Muscle layer of duodenum (tissue), 2 donors: Measurements from ENCODE around the gene MRAS.

Experiments
- H3K27ac ChIP-seq: one replicate; pipeline ENCODE4 v1.7.0; 2013; ENCODE audit warnings: mild to moderate bottlenecking, low read length
- H3K27me3 ChIP-seq: one replicate; pipeline ENCODE4 v1.7.0; 2013; ENCODE audit warnings: low read depth, mild to moderate bottlenecking, control low read depth, low read length
- H3K36me3 ChIP-seq, 2 donors: one replicate each; pipeline ENCODE4 v1.7.0; 2013; ENCODE audit warnings: low read length in 2 of 2, control low read depth in 1 of 2, mild to moderate bottlenecking in 1 of 2; ENCODE audit not compliant: insufficient read depth in 2 of 2, control insufficient read depth in 1 of 2
- H3K4me1 ChIP-seq, 2 donors: one replicate each; pipeline ENCODE4 v1.7.0; 2013; ENCODE audit warnings: low read length in 2 of 2, mild to moderate bottlenecking in 2 of 2, control low read depth in 1 of 2, moderate library complexity in 1 of 2; ENCODE audit not compliant: insufficient read depth in 2 of 2, control insufficient read depth in 1 of 2
- H3K4me3 ChIP-seq, 2 donors: one replicate each; pipeline ENCODE4 v1.7.0; 2013; ENCODE audit warnings: low read length in 2 of 2, low read depth in 1 of 2, mild to moderate bottlenecking in 1 of 2
- H3K9me3 ChIP-seq, 2 donors: one replicate each; pipeline ENCODE4 v1.7.0; 2013; ENCODE audit warnings: low read length in 2 of 2, control low read depth in 1 of 2, mild to moderate bottlenecking in 1 of 2; ENCODE audit not compliant: control insufficient read depth in 1 of 2
- donor health status: healthy.

Gene MRAS

GRCh38 chr3:138378990-138379389 lies 30.6 kb downstream of the MRAS start:
- no peaks in the 10 kb centered on the region for H3K9me3 ChIP-seq
- no peak overlapping the region for H3K27ac ChIP-seq
- H3K4me1 ChIP-seq = peaks cover 0 to 22% of the 10 kb centered on the region in 2 donors
- no peaks in the 10 kb centered on the region for H3K27me3 ChIP-seq
- no peak overlapping the region for H3K4me3 ChIP-seq
- peaks cover 0 to 5% of the 10 kb centered on the region in 2 donors for H3K36me3 ChIP-seq

- Histone ChIP-seq H3K9me3 (no peaks in the 10 kb centered on the region), H3K4me1 (peaks cover 0 to 22% of the 10 kb centered on the region in 2 donors), H3K27ac (peak overlapping the region; percentile 32), H3K36me3 (peaks cover 0 to 5% of the 10 kb centered on the region in 2 donors), H3K27me3 (no peaks in the 10 kb centered on the region), H3K4me3 (no peak overlapping the region)
Measured at GRCh38 chr3:138381413-138381901, 33.1 kb downstream of the MRAS start.

GRCh38 chr3:138381950-138382715 lies 33.8 kb downstream of the MRAS start:
- Histone ChIP-seq H3K36me3 (peaks cover 0 to 5% of the 10 kb centered on the region in 2 donors), H3K27ac (peak overlapping the region; percentile 32), H3K9me3 (no peaks in the 10 kb centered on the region), H3K27me3 (no peaks in the 10 kb centered on the region), H3K4me1 (peaks cover 0 to 22% of the 10 kb centered on the region in 2 donors), H3K4me3 (no peak overlapping the region)

- H3K27ac ChIP-seq = no peak overlapping the region
- H3K27me3 ChIP-seq = no peaks in the 10 kb centered on the region
- no peaks in the 10 kb centered on the region for H3K9me3 ChIP-seq
Measured at GRCh38 chr3:138383715-138384465, 35.5 kb downstream of the MRAS start.

GRCh38 chr3:138384531-138384930 lies 36.2 kb downstream of the MRAS start:
- no peaks in the 10 kb centered on the region for H3K36me3 ChIP-seq
- no peak overlapping the region for H3K4me3 ChIP-seq
- no peaks in the 10 kb centered on the region for H3K9me3 ChIP-seq
- H3K27ac ChIP-seq = no peak overlapping the region
- H3K4me1 ChIP-seq = peaks cover 0 to 24% of the 10 kb centered on the region in 2 donors
- no peaks in the 10 kb centered on the region for H3K27me3 ChIP-seq

More at GRCh38 chr3:138383715-138384465, 35.5 kb downstream of the MRAS start:
- Histone ChIP-seq H3K36me3 (no peaks in the 10 kb centered on the region), H3K4me3 (no peak overlapping the region), H3K4me1 (peaks cover 0 to 22% of the 10 kb centered on the region in 2 donors)

- Histone ChIP-seq H3K27me3 (no peaks in the 10 kb centered on the region), H3K9me3 (no peaks in the 10 kb centered on the region), H3K36me3 (no peaks in the 10 kb centered on the region), H3K27ac (no peak overlapping the region), H3K4me3 (no peak overlapping the region), H3K4me1 (peaks cover 0 to 28% of the 10 kb centered on the region in 2 donors)
Measured at GRCh38 chr3:138384976-138385375, 36.6 kb downstream of the MRAS start.

GRCh38 chr3:138389144-138389601 lies 40.8 kb downstream of the MRAS start:
- Histone ChIP-seq H3K27ac (no peak overlapping the region), H3K36me3 (no peaks in the 10 kb centered on the region), H3K4me1 (peaks cover 0 to 15% of the 10 kb centered on the region in 2 donors)

GRCh38 chr3:138389841-138390581 lies 41.6 kb downstream of the MRAS start:
- Histone ChIP-seq H3K4me1 (peaks cover 0 to 15% of the 10 kb centered on the region in 2 donors), H3K27ac (no peak overlapping the region), H3K4me3 (no peak overlapping the region), H3K27me3 (no peaks in the 10 kb centered on the region), H3K36me3 (no peaks in the 10 kb centered on the region), H3K9me3 (no peaks in the 10 kb centered on the region)

More at GRCh38 chr3:138389144-138389601, 40.8 kb downstream of the MRAS start:
- H3K4me3 ChIP-seq = no peak overlapping the region
- no peaks in the 10 kb centered on the region for H3K27me3 ChIP-seq
- H3K9me3 ChIP-seq = no peaks in the 10 kb centered on the region

- H3K4me3 ChIP-seq = no peak overlapping the region
- H3K27me3 ChIP-seq = no peaks in the 10 kb centered on the region
Measured at GRCh38 chr3:138390582-138390932, 42.2 kb downstream of the MRAS start.

GRCh38 chr3:138394156-138394555 lies 45.8 kb downstream of the MRAS start:
- no peaks in the 10 kb centered on the region for H3K36me3 ChIP-seq
- peaks cover 0 to 15% of the 10 kb centered on the region in 2 donors for H3K4me1 ChIP-seq
- H3K4me3 ChIP-seq = no peak overlapping the region
- no peaks in the 10 kb centered on the region for H3K9me3 ChIP-seq
- no peak overlapping the region for H3K27ac ChIP-seq
- H3K27me3 ChIP-seq = no peaks in the 10 kb centered on the region

More at GRCh38 chr3:138390582-138390932, 42.2 kb downstream of the MRAS start:
- no peaks in the 10 kb centered on the region for H3K9me3 ChIP-seq
- H3K4me1 ChIP-seq = peaks cover 0 to 15% of the 10 kb centered on the region in 2 donors
- no peaks in the 10 kb centered on the region for H3K36me3 ChIP-seq
- H3K27ac ChIP-seq = no peak overlapping the region

- Histone ChIP-seq H3K9me3 (no peaks in the 10 kb centered on the region), H3K27ac (no peak overlapping the region), H3K4me3 (no peak overlapping the region), H3K36me3 (no peaks in the 10 kb centered on the region), H3K27me3 (no peaks in the 10 kb centered on the region), H3K4me1 (peaks cover 0 to 11% of the 10 kb centered on the region in 2 donors)
Measured at GRCh38 chr3:138394686-138395085, 46.3 kb downstream of the MRAS start.
